ENCODE results near the gene NELFCD.
"Not testable (repeated sequence)": the region's sequence is repeated elsewhere in the genome, so short reads cannot be mapped to it uniquely, and the experiment has no call there.

Gene NELFCD

GRCh38 chr20:58944610-58945009 is 36.4 kb upstream of the NELFCD start:
- H3K9me2 ChIP-seq (replicated peaks; ENCODE audit: insufficient read depth, low read length) = no peaks in the 10 kb centered on the region
- H3K4me2 ChIP-seq (ENCODE audit: low read depth, low read length) = no peak overlapping the region
- no peak for TF ChIP-seq CTCF (IDR thresholded peaks at IDR 0.05; ENCODE audit: low read length)
- H3K27me3 ChIP-seq (replicated peaks; ENCODE audit: insufficient read depth, low read length) = no peaks in the 10 kb centered on the region
- no peaks in the 10 kb centered on the region for H4K20me1 ChIP-seq (ENCODE audit: insufficient read depth, low read length)
- H3K9ac ChIP-seq (ENCODE audit: low read length) = no peak overlapping the region
- no peak overlapping the region for H3K4me3 ChIP-seq (ENCODE audit: low read length)
- no peak overlapping the region for H3K27ac ChIP-seq (ENCODE audit: low read length)
- no peak overlapping the region for H2AFZ ChIP-seq (ENCODE audit: low read length)
- no peaks in the 10 kb centered on the region for H3F3A ChIP-seq (ENCODE audit: insufficient read depth, low read length)
- 0 out of 2 replicates have a peak, but pooled peaks cover 4% of the 10 kb centered on the region for H3K4me1 ChIP-seq (ENCODE audit: low read length)
- DNase-seq = no peak
- H3K79me2 ChIP-seq (ENCODE audit: low read length) = no peaks in the 10 kb centered on the region
- H3K36me3 ChIP-seq (replicated peaks; ENCODE audit: insufficient read depth, low read length) = no peaks in the 10 kb centered on the region
- no peaks in the 10 kb centered on the region for H3K9me3 ChIP-seq (replicated peaks; ENCODE audit: insufficient read depth, low read length)

- H3K9me2 ChIP-seq (replicated peaks; ENCODE audit: insufficient read depth, low read length) = no peaks in the 10 kb centered on the region
- no peaks in the 10 kb centered on the region for H4K20me1 ChIP-seq (ENCODE audit: insufficient read depth, low read length)
- H3K4me1 ChIP-seq (ENCODE audit: low read length) = 0 out of 2 replicates have a peak, but pooled peaks cover 4% of the 10 kb centered on the region
- H3K27ac ChIP-seq (ENCODE audit: low read length) = no peak overlapping the region
- no peak overlapping the region for H3K9ac ChIP-seq (ENCODE audit: low read length)
- H2AFZ ChIP-seq (ENCODE audit: low read length) = no peak overlapping the region
- H3K9me3 ChIP-seq (replicated peaks; ENCODE audit: insufficient read depth, low read length) = no peaks in the 10 kb centered on the region
- H3K36me3 ChIP-seq (replicated peaks; ENCODE audit: insufficient read depth, low read length) = no peaks in the 10 kb centered on the region
- H3F3A ChIP-seq (ENCODE audit: insufficient read depth, low read length) = no peaks in the 10 kb centered on the region
- no peak for TF ChIP-seq CTCF (IDR thresholded peaks at IDR 0.05; ENCODE audit: low read length)
- no peak for TF ChIP-seq EZH2 (optimal IDR thresholded peaks at IDR 0.05; ENCODE audit: low read depth, low read length)
- TF ChIP-seq EZH2phosphoT487 (IDR thresholded peaks at IDR 0.05; ENCODE audit: low read length) = no peak
- H3K79me2 ChIP-seq (ENCODE audit: low read length) = no peaks in the 10 kb centered on the region
- no peak overlapping the region for H3K4me2 ChIP-seq (ENCODE audit: low read depth, low read length)
- H3K27me3 ChIP-seq (replicated peaks; ENCODE audit: insufficient read depth, low read length) = no peaks in the 10 kb centered on the region
- DNase-seq = no peak
- H3K4me3 ChIP-seq (ENCODE audit: low read length) = no peak overlapping the region
Observed at GRCh38 chr20:58945965-58946631, 35.0 kb upstream of the NELFCD start.

GRCh38 chr20:58947797-58948388 is 33.2 kb upstream of the NELFCD start:
- not testable (repeated sequence) for H3K9me2 ChIP-seq (replicated peaks; ENCODE audit: insufficient read depth, low read length); H2AFZ ChIP-seq (ENCODE audit: low read length); H3K36me3 ChIP-seq (replicated peaks; ENCODE audit: insufficient read depth, low read length); H3K27me3 ChIP-seq (replicated peaks; ENCODE audit: insufficient read depth, low read length); H3K9ac ChIP-seq (ENCODE audit: low read length); DNase-seq; H3K79me2 ChIP-seq (ENCODE audit: low read length); H3K27ac ChIP-seq (ENCODE audit: low read length); H3K9me3 ChIP-seq (replicated peaks; ENCODE audit: insufficient read depth, low read length); H4K20me1 ChIP-seq (ENCODE audit: insufficient read depth, low read length); H3K4me3 ChIP-seq (ENCODE audit: low read length); H3K4me1 ChIP-seq (ENCODE audit: low read length); H3F3A ChIP-seq (ENCODE audit: insufficient read depth, low read length); H3K4me2 ChIP-seq (ENCODE audit: low read depth, low read length)

- H3K4me2 ChIP-seq (ENCODE audit: low read depth, low read length) = no peak overlapping the region
- H2AFZ ChIP-seq (ENCODE audit: low read length) = no peak overlapping the region
- no peak overlapping the region for H3K9ac ChIP-seq (ENCODE audit: low read length)
- no peaks in the 10 kb centered on the region for H3K27me3 ChIP-seq (replicated peaks; ENCODE audit: insufficient read depth, low read length)
- TF ChIP-seq EZH2phosphoT487 (IDR thresholded peaks at IDR 0.05; ENCODE audit: low read length) = no peak
- H4K20me1 ChIP-seq (ENCODE audit: insufficient read depth, low read length) = no peaks in the 10 kb centered on the region
- H3K27ac ChIP-seq (ENCODE audit: low read length) = no peak overlapping the region
- no peaks in the 10 kb centered on the region for H3K79me2 ChIP-seq (ENCODE audit: low read length)
- no peaks in the 10 kb centered on the region for H3K9me3 ChIP-seq (replicated peaks; ENCODE audit: insufficient read depth, low read length)
- H3K36me3 ChIP-seq (replicated peaks; ENCODE audit: insufficient read depth, low read length) = no peaks in the 10 kb centered on the region
- no peaks in the 10 kb centered on the region for H3K9me2 ChIP-seq (replicated peaks; ENCODE audit: insufficient read depth, low read length)
- H3F3A ChIP-seq (ENCODE audit: insufficient read depth, low read length) = no peaks in the 10 kb centered on the region
- H3K4me1 ChIP-seq (ENCODE audit: low read length) = 0 out of 2 replicates have a peak, but pooled peaks cover 4% of the 10 kb centered on the region
- no peak for DNase-seq
- H3K4me3 ChIP-seq (ENCODE audit: low read length) = no peak overlapping the region
Observed at GRCh38 chr20:58950603-58951002, 30.5 kb upstream of the NELFCD start.
